NK-92 (cell line): ENCODE measurements around the gene SPTBN4.
"Not testable (repeated sequence)": the region's sequence is repeated elsewhere in the genome, so short reads cannot be mapped to it uniquely, and the experiment has no call there.

ENCODE experiments used
- DNase-seq: peaks from one replicate; lab custom pipeline; 2025; ENCODE audit not compliant: unreplicated experiment; lab: John Stamatoyannopoulos, UW

The SPTBN4 gene

DNA sequence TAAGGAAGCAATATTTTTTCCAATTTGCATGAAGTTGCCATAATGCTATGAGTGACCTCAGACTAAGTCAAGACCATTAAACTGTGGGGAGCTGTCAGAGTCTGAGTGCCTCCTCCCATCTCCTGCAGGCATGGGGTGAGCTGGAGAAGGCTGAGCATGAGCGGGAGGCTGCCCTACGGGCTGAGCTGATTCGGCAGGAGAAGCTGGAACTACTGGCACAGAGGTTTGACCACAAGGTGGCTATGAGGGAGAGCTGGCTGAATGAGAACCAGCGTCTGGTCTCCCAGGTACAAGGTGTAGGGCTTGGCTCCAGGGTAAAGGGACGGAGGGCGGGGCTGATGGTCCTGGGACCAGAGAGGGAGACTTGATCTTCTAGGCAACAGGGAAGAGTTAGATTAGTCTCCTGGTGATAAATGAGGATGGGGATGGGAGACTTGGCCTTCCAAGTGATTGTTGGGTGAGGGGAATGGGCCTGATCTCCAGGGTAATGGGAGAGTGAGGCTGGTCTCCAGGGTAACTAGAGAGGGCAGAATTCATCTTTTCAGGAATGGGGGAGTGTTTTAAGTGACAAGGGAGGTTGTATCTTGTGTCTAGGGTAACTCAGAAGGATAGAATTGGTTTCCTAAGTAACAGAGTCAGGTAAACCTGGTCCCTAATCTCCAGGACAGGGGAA lies 36.0 kb downstream of the SPTBN4 start:
- no peak for DNase-seq

DNA sequence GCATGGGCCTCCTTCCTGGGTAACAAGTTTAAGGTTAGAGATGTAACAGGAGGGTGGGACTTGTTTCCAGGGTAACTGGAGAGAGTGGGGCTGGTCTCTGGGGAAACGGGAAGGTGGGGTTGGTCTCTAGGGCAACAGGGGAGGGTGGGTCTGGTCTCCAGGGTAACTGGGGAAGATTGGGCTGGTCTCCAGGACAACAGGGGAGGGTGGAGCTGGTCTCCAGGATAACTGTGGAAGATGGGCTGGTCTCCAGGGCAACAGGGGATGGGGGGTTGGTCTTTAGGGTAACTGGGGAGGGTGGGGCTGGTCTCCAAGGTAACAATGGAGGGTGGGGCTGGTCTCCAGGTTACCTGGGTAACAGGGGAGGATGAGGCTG lies 36.5 kb downstream of the SPTBN4 start:
- DNase-seq, result no peak

DNA sequence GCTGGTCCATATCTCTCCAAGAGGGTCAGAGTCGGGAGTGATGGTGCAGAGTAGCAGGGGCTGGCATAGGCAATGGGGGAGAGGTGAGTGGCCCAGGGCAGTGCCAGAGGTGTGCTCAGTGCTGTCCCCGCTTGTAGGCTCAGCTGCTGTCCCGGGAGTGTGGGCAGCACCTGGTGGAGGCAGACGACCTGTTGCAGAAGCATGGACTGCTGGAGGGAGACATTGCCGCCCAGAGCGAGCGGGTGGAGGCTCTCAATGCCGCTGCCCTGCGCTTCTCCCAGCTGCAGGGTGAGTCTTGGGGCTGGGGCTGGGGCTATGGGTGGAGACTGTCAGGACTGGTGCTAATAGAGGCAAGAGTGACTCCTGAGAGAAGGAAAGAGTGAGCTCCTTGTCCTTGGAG lies 39.3 kb downstream of the SPTBN4 start:
- no peak for DNase-seq

DNA sequence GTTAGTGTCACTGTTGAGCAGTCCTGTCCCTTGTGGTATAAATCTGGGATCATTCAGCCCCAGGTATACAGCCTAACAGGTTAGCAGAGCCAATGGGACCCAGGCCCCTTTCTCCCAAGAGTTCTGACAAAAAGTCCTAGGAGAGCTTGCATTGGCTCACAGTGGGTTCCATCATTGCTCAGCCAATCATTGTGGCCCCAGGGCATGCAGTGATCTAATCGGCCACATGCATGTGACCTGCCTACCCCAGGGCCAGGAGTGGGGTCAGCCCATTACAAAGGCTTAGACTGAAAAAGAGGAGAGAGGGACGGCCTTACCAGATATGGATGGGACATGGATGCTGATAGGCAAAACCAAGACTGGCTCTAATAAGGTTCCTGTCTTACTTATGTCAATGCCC lies 41.1 kb downstream of the SPTBN4 start:
- no peak for DNase-seq

DNA sequence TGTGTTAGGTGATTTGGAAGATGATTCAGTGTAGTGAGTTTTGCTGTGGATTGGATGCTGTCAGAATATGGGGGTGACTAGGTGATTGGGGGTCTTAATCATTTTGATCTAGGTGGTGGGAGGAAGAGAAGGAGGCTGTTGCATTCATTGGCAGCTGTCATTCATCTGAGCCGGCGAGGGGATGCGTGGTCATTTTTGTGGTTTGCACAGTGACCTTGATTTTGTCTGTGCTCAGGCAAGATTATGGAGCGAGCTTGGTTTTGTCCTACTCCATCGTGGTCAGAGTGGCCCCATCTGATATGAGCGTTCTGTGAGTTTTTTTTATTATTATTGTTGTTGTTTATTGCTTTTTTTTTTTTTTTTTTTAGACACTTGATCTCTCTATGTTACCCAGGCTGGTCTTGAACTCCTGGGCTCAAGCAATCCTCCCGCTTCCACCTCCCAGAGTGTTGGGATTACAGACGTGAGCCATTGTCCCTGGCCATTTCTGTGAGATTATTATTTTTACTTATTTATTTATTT lies 42.0 kb downstream of the SPTBN4 start:
- no peak for DNase-seq

DNA sequence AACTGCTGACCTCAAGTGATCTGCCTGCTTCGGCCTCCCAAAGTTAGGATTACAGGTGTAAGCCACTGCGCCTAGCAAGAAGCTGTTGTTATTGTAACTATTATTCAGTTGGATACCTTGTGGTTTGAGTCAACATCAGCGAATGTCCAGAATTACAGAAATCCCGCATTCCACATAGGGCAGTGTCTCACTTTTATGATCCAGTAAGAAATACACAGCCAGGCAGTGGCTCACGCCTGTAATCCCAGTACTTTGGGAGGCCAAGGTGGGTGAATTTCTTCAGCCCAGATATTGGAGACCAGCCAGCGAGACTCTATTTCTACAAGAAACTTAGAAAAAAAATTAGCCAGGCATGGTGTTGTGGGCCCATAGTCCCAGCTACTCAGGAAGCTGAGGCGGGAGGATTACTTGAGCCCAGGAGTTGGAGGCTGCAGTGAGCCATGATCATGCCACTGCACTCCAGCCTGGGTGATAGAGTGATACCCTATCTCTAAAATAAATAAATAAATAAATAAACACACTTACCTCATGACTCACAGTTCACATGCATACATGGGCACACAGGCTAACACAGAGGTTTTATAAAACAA lies 43.8 kb downstream of the SPTBN4 start:
- no peak for DNase-seq

DNA sequence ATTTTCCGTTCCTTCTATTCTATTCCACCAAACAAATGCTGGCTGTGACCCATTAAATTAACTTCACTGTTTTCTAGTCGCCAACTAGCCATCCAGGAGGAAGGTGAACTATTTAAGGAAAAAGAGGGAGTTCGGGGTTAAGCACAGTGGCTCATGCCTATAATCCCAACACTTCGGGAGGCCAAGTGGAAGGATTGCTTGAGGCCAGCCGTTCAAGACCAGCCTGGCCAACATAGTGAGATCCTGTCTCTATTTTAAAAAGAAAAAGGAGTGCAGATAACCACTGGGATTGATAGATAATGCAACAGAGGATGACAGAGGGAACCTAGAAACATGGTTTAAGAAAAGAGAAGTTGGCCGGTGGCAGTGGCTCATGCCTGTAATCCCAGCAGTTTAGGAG lies 44.7 kb downstream of the SPTBN4 start:
- no peak for DNase-seq

DNA sequence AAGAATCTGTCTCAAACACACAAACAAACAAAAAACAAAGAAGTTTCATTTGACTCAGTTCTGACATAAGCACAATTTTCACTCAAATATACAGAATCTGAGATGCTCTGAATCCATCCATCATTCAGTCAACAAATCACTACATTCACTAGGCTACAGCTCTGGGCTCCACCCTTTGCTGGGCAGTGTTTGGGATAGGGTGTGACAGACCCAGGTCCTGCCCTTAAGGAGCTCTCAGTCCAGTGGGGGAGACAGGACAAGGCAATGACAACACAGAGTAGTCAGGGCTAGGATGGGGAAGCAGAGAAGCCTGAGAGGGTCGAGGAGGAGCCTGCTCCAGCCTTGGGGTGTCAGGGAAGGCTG lies 45.3 kb downstream of the SPTBN4 start:
- no peak for DNase-seq

DNA sequence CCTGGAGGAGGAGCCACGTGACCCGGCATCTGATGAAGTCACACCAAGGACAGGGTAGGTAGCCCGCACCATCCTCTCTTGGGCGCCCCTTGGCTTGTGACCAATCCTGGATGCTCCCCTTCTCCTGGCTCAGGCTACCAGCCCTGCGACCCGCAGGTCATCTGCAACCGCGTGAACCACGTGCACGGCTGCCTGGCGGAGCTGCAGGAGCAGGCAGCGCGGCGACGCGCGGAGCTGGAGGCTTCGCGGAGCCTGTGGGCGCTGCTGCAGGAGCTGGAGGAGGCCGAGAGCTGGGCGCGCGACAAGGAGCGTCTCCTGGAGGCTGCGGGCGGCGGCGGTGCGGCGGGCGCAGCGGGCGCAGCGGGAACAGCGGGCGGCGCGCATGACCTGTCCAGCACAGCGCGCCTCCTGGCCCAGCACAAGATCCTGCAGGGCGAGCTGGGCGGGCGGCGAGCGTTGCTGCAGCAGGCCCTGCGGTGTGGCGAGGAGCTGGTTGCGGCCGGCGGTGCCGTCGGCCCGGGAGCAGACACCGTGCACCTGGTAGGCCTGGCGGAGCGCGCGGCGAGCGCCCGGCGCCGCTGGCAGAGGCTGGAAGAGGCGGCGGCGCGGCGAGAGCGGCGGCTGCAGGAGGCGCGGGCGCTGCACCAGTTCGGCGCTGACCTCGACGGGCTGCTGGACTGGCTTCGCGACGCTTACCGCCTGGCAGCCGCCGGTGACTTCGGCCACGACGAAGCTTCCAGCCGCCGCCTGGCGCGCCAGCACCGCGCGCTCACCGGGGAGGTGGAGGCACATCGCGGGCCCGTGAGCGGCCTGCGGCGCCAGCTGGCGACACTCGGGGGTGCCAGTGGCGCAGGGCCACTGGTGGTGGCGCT lies 45.9 kb downstream of the SPTBN4 start:
- DNase-seq, result no peak

DNA sequence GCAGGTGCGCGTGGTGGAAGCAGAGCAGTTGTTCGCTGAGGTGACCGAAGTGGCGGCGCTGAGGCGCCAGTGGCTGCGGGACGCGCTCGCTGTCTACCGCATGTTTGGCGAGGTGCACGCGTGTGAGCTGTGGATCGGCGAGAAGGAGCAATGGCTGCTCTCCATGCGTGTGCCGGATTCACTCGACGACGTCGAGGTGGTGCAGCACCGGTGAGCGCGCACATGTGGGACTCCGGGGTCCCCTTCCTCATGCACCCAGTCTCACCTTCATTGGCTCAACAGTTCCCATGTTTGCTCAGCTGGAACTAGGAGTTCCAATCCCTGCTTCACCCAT lies 46.5 kb downstream of the SPTBN4 start:
- DNase-seq, result no peak

DNA sequence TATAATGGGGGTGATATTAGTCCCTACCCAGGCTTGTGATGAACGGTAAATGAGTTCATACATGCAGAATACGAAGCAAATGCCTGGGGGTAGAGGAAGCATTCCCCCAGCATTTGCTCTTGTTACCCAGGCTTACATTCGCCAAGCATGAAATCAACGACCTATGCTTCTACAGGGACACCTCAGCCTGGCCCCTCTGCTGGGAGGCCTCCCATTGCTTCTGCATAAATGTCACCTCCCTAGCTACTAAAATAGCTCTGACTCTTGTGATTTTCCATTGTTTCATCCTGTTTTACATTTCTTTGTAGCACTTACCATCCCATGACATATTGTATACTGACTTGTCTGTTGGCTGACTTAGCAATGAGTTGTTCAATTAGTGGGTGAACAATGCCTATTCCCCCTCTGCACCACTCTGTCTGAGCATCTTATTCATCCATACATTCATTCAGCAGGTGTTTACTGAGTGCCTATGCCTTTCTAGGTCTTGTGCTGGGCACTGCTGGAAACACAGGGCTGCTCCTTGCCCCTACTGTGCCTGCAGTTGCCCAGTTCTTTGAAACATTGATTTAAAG lies 47.0 kb downstream of the SPTBN4 start:
- DNase-seq, result no peak

DNA sequence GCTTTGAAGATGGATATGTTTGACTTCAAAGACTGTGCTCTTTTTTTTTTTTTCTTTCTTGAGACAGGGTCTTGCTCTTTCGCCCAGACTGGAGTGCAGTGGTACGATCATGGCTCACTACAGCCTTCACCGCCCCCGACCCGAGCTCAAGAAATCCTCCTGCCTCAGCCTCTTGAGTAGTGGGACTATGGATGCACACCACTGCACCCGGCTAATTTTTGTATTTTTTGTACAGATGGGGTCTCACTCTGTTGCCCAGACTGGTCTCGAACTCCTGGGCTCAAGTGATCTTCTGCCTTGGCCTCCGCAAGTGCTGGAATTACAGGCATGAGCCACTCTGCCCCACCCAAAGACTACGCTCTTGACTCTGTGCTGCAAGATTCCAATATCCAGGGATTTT lies 50.4 kb downstream of the SPTBN4 start:
- DNase-seq, result no peak

DNA sequence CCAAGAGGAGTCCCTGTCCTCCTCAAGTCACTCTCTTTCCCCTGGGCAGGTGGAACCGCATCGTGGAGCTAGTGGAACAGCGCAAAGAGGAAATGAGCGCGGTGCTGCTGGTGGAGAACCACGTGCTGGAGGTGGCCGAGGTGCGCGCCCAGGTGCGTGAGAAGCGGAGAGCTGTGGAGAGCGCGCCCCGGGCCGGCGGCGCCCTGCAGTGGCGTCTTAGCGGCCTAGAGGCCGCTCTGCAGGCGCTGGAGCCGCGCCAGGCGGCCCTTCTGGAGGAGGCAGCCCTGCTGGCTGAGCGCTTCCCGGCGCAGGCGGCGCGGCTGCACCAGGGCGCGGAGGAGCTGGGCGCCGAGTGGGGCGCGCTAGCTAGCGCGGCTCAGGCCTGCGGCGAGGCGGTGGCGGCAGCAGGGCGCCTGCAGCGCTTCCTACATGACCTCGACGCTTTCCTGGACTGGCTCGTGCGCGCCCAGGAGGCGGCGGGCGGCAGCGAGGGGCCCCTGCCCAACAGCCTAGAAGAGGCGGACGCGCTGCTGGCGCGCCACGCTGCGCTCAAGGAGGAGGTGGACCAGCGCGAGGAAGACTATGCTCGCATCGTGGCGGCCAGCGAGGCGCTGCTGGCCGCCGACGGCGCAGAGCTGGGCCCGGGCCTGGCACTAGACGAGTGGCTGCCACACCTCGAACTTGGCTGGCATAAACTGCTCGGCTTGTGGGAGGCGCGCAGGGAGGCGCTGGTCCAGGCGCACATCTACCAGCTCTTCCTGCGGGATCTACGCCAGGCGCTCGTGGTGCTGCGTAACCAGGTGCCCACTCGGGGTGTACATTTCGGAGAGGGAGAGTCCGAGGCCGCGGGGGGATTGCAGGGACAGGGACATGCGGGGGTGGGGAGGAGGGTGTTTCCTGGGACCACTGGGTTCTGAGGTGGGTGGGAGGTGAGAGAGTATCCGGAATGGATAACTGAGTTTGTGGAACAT lies 52.8 kb downstream of the SPTBN4 start:
- DNase-seq, result no peak

DNA sequence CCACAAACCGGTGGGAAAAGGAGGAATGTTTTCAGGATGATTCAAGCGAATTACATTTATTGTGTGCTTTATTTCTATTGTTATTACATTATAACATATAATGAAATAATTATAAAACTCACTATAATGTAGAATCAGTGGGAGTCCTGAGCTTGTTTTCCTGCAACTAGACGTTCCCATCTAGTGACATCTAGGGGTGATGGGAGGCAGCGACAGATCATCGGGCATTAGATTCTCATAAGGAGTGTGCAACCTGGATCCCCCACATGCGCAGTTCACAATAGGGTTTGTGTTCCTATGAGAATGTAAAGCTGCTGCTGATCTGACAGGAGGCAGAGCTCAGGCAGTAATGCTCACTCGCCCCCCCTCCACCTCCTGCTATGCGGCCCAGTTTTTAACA lies 54.5 kb downstream of the SPTBN4 start:
- DNase-seq, result no peak

DNA sequence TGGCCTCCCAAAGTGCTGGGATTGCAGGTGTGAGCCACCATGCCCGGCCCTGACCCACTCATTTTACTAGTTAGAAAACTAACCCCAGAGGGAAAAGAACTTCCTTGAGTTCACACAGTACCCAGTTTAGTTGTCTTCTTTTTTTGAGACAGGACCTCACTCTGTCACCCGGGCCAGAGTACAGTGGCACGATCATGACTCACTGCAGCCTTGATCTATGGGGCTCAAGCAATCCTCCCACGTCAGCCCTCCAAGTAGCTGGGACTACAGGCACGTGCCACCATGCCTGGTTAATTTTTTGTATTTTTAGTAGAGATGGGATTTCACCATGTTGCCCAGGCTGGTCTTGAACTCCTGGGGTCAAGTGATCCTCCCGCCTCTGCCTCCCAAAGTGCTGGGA lies 55.1 kb downstream of the SPTBN4 start:
- DNase-seq, result not testable (repeated sequence)

DNA sequence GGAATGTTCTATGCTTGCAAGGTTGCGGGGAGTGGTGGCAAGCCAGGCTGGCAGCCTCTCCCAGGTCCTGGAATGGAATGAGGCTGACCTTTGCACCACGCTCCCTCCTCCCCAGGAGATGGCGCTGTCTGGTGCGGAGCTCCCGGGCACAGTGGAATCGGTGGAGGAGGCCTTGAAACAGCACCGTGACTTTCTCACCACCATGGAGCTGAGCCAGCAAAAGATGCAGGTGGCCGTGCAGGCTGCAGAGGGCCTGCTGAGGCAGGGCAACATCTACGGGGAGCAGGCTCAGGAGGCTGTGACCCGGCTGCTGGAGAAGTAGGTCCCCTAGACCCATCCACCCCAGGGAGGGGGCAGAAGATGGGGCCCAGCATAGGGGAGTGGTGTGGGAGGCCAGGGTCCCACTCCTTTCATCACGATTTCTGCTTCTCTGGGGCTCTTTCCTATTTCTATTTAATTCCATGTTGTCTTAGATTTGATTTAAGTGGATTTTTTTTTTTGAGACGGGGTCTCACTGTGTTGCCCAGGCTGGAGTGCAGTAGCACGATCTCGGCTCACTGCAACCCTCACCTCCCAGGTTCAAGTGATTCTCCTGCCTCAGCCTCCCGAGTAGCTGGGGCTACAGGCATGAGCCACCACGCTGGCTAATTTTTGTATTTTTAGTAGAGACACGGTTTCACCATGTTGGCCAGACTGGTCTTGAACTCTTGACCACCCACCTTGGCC lies 56.7 kb downstream of the SPTBN4 start:
- DNase-seq, result no peak

DNA sequence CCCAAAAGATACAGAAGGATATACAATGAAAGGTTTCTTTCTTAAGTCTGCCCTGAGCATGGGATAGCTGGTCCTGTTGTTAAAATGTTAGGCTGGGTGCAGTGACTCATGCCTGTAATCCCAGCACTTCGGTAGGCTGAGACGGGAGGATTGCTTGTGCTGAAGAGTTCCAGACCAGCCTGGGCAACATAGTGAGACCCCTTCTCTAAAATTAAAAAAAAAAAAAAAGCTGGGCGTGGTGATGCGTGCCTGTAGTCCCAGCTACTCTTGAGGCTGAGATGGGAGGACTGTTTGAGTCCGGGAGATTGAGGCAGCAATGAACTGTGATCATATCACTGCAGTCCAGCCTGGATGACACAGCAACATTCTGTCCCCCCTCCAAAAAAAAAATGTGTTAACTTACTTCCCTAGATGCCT lies 57.3 kb downstream of the SPTBN4 start:
- no peak for DNase-seq

DNA sequence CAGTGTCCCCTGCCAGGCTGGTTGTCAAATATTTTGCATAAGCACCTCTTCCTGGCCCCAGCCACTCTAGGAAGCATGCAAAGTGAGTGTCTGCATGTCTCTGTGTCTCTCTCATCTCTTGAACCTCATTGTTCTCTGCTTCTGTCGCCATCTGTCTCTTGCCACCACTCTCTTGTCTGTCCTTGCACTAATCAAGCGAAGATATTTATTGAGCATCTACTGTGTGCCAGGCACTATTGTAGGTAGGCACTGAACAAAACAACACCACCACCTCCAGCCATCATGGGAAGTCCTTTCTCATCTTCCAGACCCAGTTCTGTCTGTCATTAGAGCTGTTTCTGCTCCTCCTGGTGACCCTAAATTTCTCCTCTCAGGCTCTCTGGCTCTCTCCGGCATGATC lies 57.9 kb downstream of the SPTBN4 start:
- no peak for DNase-seq

DNA sequence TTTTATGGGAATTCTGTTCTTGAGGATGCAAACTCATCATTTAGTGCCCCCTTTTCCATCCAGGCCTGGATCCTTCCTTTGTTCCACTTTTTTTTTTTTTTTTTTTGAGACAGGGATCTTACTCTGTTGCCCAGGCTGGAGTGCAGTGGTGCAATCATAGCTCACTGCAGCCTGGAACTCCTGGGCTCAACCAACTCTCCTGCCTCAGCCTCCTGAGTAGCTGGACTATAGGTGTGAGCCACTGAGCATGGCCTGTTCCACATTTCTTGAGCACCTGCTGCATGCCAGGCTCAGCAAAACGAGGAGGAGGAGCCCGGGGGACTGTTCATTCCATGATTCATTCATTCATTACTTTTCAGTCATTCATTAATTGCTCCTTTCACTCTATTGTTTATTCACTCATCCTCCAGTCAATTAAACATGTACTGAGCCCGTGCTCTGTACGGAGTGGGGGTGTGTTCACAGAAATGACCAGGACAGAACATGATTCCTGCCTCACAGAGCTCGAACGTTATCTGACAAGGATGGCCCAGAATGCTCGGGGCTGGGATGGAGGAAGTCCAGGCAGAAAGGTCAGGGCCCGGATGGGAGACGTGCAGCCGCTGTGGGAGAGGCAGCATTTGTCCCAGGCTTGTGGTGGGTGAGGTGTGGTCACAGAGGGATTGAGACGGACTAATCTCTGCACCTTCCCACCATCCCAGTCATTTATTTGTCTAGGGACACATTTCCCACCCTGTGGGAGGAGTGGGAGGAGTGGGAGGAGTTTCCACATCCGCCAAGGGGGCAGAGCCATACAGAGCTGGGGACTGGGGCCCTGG lies 58.6 kb downstream of the SPTBN4 start:
- DNase-seq, result no peak
